Activated T-cell treated with anti-CD3 and anti-CD28 coated beads for 48 hours (primary cell): ENCODE measurements around the gene LZTS2.

ENCODE experiments used
- DNase-seq: peaks from one replicate; pipeline ENCODE4 v3.0.0-alpha.2; 2020; ENCODE audit warnings: low read depth

LZTS2 gene

GRCh38 chr10:101054876-101055275, 55.3 kb downstream of the LZTS2 start:
- no peak for DNase-seq

- no peak for DNase-seq
Measured at GRCh38 chr10:101055411-101055810, 55.8 kb downstream of the LZTS2 start.

GRCh38 chr10:101056365-101057151, 57.0 kb downstream of the LZTS2 start:
- DNase-seq: no peak
